Measurements from ENCODE around the gene C12orf42. TPM values are rescaled to one million over a fixed set of nuclear protein-coding genes. Genes with fewer than 3 reads are reported as not detected.
A peak's percentile ranks its signal among the peaks of the same experiment; 100 is the strongest.

C12orf42 gene
- total and polyA plus RNA-seq, 4 donors = 0.14 to 0.17 TPM; not detected in 2

GRCh38 chr12:103331643-103332042, 164.1 kb downstream of the C12orf42 start (continued):
- TF ChIP-seq ATF3 (IDR thresholded peaks at IDR 0.05) (no peak), EGR1 (IDR thresholded peaks at IDR 0.05; ENCODE audit: low read depth in 2 of 2) (no peak), SP1 (IDR thresholded peaks at IDR 0.05) (no peak), JUND (IDR thresholded peaks at IDR 0.05) (no peak)

DNA sequence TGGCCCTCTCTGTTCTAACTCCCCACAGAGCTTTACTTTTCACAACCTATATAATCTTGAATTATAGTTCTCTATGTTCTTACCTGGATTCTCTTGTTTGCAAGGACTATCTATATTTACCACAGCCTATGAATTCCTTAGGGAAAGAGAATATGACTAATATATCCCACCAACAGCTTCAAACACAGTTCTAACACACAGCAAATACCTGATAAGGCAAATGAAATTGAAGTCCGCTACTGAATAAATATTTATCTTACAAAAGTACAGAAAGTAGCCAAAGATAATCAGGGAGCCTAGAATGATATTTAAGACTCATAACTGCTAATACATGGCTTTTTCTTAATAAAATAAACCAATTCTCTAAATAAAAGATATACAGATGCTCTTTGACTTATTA, 165.1 kb downstream of the C12orf42 start:
- 24% methylated on average over 1 of the region's 1 CpG for WGBS
- Histone ChIP-seq H3K27ac (ENCODE audit: low read depth in 1 of 2, low read length in 2 of 2) (no peak overlapping the region), H3K36me3 (ENCODE audit: control insufficient read depth in 4 of 4, insufficient read depth in 3 of 4, low read depth in 1 of 4, low read length in 3 of 4) (no peaks in the 10 kb centered on the region), H3K4me1 (ENCODE audit: control insufficient read depth in 4 of 4, insufficient read depth in 4 of 4, low read length in 3 of 4) (no peaks in the 10 kb centered on the region), H3K9me3 (ENCODE audit: control insufficient read depth in 4 of 4, low read length in 3 of 4) (no peaks in the 10 kb centered on the region), H3K9ac (ENCODE audit: low read depth in 1 of 2, low read length in 2 of 2) (no peak overlapping the region), H3K27me3 (ENCODE audit: control insufficient read depth in 4 of 4, insufficient read depth in 4 of 4, low read length in 3 of 4) (no peaks in the 10 kb centered on the region), H3K4me3 (ENCODE audit: low read depth in 1 of 3, low read length in 3 of 3) (no peak overlapping the region)
- TF ChIP-seq FOXA1 (IDR thresholded peaks at IDR 0.05) = no peak
- no peak for DNase-seq (ENCODE audit: low spot score)

- no peak overlapping the region for H3K4me3 ChIP-seq (ENCODE audit: low read depth in 1 of 3, low read length in 3 of 3)
- no peaks in the 10 kb centered on the region for H3K4me1 ChIP-seq (ENCODE audit: control insufficient read depth in 4 of 4, insufficient read depth in 4 of 4, low read length in 3 of 4)
- H3K27me3 ChIP-seq (ENCODE audit: control insufficient read depth in 4 of 4, insufficient read depth in 4 of 4, low read length in 3 of 4) = no peaks in the 10 kb centered on the region
- no peaks in the 10 kb centered on the region for H3K9me3 ChIP-seq (ENCODE audit: control insufficient read depth in 4 of 4, low read length in 3 of 4)
- no peaks in the 10 kb centered on the region for H3K36me3 ChIP-seq (ENCODE audit: control insufficient read depth in 4 of 4, insufficient read depth in 3 of 4, low read depth in 1 of 4, low read length in 3 of 4)
- H3K9ac ChIP-seq (ENCODE audit: low read depth in 1 of 2, low read length in 2 of 2) = no peak overlapping the region
- no peak overlapping the region for H3K27ac ChIP-seq (ENCODE audit: low read depth in 1 of 2, low read length in 2 of 2)
- TF ChIP-seq GABPA (IDR thresholded peaks at IDR 0.05 in 1 of 2, conservative IDR thresholded peaks at IDR 0.05 in 1 of 2) (no peak), RAD21 (IDR thresholded peaks at IDR 0.05) (no peak), HNF4G (IDR thresholded peaks at IDR 0.05) (no peak), FOXA1 (IDR thresholded peaks at IDR 0.05) (no peak), JUND (IDR thresholded peaks at IDR 0.05) (no peak), YY1 (IDR thresholded peaks at IDR 0.05) (no peak), FOXA2 (IDR thresholded peaks at IDR 0.05) (no peak), NR2F2 (IDR thresholded peaks at IDR 0.05) (no peak), RXRA (IDR thresholded peaks at IDR 0.05) (no peak), CTCF (IDR thresholded peaks at IDR 0.05; ENCODE audit: low read depth, low read length, missing input control) (no peak), EGR1 (IDR thresholded peaks at IDR 0.05; ENCODE audit: low read depth in 2 of 2) (no peak), TAF1 (conservative IDR thresholded peaks at IDR 0.05) (no peak)
- no peak for DNase-seq (ENCODE audit: low spot score)
Measured at GRCh38 chr12:103327676-103328075, 168.1 kb downstream of the C12orf42 start.

DNA sequence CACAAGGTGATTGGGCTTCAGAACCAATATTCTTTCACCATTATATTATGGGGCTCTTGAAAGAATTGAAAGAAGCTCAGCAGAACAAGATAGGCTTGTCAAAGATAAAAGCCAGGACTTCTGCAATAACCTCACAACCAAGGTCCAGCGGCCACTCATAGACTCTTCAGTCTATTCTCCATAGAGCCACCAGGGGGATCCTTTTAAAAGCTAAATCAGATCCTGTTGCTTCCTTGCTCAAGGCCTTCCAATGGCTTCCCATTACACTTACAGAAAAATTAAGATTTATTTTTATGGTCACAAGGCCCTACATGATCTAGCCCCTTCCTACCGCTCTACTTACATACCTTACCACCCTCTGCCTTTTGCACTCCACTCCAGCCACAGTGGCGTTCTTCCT, 169.6 kb downstream of the C12orf42 start:
- no peak overlapping the region for H3K9ac ChIP-seq (ENCODE audit: low read depth in 1 of 2, low read length in 2 of 2)
- no peak overlapping the region for H3K4me3 ChIP-seq (ENCODE audit: low read depth in 1 of 3, low read length in 3 of 3)
- no peaks in the 10 kb centered on the region for H3K27me3 ChIP-seq (ENCODE audit: control insufficient read depth in 4 of 4, insufficient read depth in 4 of 4, low read length in 3 of 4)
- 91% methylated on average over 3 of the region's 3 CpGs for WGBS
- no peaks in the 10 kb centered on the region for H3K4me1 ChIP-seq (ENCODE audit: control insufficient read depth in 4 of 4, insufficient read depth in 4 of 4, low read length in 3 of 4)
- DNase-seq (ENCODE audit: low spot score) = no peak
- no peaks in the 10 kb centered on the region for H3K36me3 ChIP-seq (ENCODE audit: control insufficient read depth in 4 of 4, insufficient read depth in 3 of 4, low read depth in 1 of 4, low read length in 3 of 4)
- no peaks in the 10 kb centered on the region for H3K9me3 ChIP-seq (ENCODE audit: control insufficient read depth in 4 of 4, low read length in 3 of 4)
- no peak overlapping the region for H3K27ac ChIP-seq (ENCODE audit: low read depth in 1 of 2, low read length in 2 of 2)
- peak; percentile 5 to 19 for TF ChIP-seq RAD21 (IDR thresholded peaks at IDR 0.05)
- TF ChIP-seq CTCF (IDR thresholded peaks at IDR 0.05; ENCODE audit: low read depth, low read length, missing input control) = no peak

Data from liver (tissue), 9 donors.